ENCODE measurements around the gene SAPCD1.

GRCh38 chr6:31736768-31737314 lies 25.6 kb upstream of the SAPCD1 start:
- TF ChIP-seq RXRA (IDR thresholded peaks at IDR 0.05) (no peak), CTCF (IDR thresholded peaks at IDR 0.05; ENCODE audit: low read depth, low read length, missing input control) (no peak), ZBTB33 (IDR thresholded peaks at IDR 0.05) (no peak), RAD21 (IDR thresholded peaks at IDR 0.05) (no peak), GABPA (IDR thresholded peaks at IDR 0.05 in 1 of 2, conservative IDR thresholded peaks at IDR 0.05 in 1 of 2) (no peak), REST (IDR thresholded peaks at IDR 0.05) (no peak), FOXA2 (IDR thresholded peaks at IDR 0.05) (no peak), MAX (IDR thresholded peaks at IDR 0.05) (no peak), SP1 (IDR thresholded peaks at IDR 0.05) (no peak), JUND (IDR thresholded peaks at IDR 0.05) (no peak), YY1 (IDR thresholded peaks at IDR 0.05) (no peak), EGR1 (IDR thresholded peaks at IDR 0.05; ENCODE audit: low read depth in 2 of 2) (no peak), ATF3 (IDR thresholded peaks at IDR 0.05) (no peak), HNF4A (conservative IDR thresholded peaks at IDR 0.05) (no peak)
